ENCODE data around the gene SGMS1.
"Not testable (repeated sequence)": the region's sequence is repeated elsewhere in the genome, so short reads cannot be mapped to it uniquely, and the experiment has no call there.

Gene SGMS1

GRCh38 chr10:50445777-50446176 lies 178.0 kb downstream of the SGMS1 start:
- DNase-seq = not testable (repeated sequence)

DNA sequence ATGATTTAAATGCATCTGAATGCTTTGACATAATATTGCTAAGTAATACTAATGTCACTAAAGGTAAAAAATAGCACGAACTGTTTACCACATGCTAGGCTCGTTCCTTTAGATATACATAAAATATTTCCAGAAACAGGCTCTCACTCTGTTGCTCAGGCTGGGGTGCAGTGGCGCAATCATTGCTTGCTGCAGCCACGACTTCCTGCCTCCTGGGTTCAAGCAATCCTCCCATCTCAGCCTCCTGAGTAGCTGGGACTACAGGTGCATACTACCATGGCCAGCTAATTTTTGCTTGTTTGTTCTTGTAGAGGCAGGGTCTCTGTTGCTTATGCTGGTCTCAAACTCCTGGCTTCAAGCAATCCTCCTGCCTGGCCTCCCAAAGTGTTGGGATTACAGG lies 183.3 kb downstream of the SGMS1 start:
- no peak for DNase-seq

DNA sequence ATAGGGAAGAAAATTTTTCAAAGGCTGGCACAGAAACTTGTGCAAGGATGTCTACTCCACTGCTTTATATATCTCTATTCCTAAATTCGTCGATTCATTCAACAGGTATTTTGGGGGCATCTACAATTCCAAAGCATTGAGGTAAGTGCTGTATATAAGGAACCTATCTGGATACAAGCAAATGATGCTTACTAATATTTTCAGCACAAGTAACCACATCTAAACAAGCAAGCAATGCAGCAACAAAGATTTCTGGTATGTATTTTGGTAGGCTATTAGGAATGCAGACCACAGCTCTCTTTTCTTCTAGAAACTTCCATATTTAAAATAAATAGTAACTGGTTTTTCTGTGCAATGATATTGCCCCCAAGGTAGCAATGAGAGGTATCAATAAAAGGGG lies 183.9 kb downstream of the SGMS1 start:
- no peak for DNase-seq

- no peak for DNase-seq
These were observed 184.6 kb downstream of the SGMS1 start for GRCh38 chr10:50439187-50439586.

DNA sequence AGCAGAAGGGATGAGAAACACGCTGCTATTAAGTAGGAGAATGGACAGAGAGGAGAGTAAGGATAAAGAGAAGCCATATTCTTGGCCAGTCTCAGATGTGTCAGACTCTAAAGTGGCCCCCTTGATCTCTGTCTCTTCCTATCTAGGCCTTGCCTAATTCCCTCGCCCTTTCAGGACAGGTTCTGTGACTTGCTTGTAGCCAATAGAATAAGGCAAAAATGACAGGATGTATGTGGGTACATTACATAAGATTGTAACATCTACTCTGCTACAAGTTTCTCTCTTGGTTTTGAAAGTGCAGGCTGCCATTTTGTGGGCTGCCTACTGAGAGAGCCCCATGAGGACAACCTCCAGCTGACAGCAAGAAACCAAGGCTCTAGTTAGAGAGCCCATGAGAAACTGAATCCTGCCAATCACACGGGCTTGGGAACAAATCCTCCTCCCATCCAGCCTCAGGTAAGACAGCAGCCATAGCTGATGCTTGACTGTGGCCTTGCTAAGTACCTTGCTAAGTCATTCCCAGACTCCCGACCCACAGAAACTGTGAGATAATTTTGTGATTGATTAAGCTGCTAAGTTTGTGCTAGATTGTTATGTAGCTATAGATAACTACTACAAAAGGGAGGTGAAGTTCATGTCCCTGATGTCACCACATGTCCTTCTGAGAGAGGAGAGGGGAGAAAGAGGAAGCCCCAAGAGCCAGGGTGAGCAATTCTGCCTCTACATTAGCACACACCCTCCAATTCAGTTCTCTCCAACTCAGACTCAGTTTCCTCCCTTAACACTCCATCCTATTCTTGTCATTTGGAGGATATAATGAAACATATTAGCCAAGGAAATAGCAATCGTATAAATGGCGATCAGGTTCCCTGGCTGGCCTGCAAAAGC lies 185.5 kb downstream of the SGMS1 start:
- DNase-seq = no peak

- DNase-seq = no peak
These were observed 186.5 kb downstream of the SGMS1 start for GRCh38 chr10:50437248-50437647.

DNA sequence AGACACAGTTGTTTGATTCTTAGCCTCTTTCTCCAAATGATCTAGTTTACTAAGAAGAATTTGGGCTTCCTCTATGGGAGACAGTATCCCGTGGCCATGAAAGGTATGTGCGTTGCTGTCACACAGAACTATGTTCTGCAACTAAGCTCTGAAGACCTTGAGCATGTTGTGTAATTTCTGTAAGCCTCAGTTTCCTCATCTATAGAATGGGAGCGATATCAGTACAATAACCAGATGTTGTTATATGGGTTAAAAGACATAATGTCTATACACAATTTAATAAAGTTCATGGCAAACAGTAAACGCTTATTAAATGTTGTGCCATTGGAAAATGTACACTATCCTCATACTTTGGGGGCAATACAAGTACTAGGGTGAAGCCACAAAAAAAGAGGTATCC lies 187.0 kb downstream of the SGMS1 start:
- no peak for DNase-seq

- DNase-seq = no peak
These were observed 191.3 kb downstream of the SGMS1 start for GRCh38 chr10:50432211-50433009.

GRCh38 chr10:50431791-50432190 lies 192.0 kb downstream of the SGMS1 start:
- no peak for DNase-seq

DNA sequence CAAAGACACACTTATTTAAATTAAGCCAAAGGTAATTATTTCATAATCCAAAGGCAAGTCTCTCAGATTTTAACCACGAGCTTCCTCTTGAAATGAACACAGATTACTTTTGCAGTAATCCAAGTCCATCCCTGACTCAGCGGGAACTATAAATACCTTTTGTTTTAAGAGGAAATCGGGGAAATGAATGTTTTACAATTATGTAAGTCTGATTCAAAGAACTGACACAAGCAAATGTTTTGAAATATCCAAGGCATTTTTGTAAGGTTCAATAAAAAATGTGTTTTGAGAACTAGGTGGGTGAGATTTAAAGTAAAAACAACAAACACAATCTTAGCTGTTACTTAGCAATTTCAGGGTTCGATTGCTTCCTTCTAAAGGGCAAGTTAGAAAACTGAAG lies 192.6 kb downstream of the SGMS1 start:
- no peak for DNase-seq

- DNase-seq = no peak
These were observed 197.3 kb downstream of the SGMS1 start for GRCh38 chr10:50426485-50426884.

- DNase-seq = not testable (repeated sequence)
These were observed 198.5 kb downstream of the SGMS1 start for GRCh38 chr10:50425215-50425614.

- no peak for DNase-seq
These were observed 200.3 kb downstream of the SGMS1 start for GRCh38 chr10:50423448-50423847.

DNA sequence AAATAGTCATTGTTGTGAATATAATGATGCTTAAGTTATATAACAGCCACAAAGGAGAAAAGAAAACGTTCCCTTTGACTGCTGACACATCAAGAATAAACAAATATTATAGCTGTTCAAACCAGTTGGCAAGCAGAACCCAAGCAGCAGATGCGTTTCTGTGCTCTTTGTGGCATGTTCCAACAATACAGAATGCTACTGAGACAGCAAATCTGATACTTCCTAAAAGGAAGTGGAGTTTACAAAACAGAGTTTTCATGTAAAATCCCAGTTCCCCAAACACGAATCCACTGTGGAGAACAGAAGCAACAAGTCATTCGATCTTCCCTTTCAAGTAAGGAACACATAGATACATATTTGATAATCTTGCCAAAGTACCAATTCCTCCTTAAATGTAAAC lies 201.5 kb downstream of the SGMS1 start:
- no peak for DNase-seq

- DNase-seq = no peak
These were observed 202.6 kb downstream of the SGMS1 start for GRCh38 chr10:50421026-50421719.

DNA sequence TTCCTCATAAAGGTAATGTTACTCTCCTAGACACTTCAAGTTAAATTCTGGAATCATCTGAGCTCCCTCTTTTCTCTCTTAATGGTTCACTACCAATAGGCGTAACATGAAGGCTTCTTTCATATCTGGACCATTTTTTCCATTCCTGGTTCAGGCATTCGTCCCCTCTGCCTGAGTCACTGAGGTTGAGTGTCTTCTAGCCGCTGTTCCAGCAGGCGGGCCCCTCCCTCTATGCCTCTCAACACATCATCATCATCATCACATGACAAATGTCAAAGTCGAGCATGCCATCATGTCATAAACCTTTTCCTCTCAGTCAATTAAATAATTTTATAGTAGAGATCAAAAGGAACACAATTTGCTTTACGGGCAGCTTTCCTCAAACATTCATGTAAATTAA lies 203.6 kb downstream of the SGMS1 start:
- no peak for DNase-seq

GRCh38 chr10:50419756-50420155 lies 204.0 kb downstream of the SGMS1 start:
- no peak for DNase-seq

DNA sequence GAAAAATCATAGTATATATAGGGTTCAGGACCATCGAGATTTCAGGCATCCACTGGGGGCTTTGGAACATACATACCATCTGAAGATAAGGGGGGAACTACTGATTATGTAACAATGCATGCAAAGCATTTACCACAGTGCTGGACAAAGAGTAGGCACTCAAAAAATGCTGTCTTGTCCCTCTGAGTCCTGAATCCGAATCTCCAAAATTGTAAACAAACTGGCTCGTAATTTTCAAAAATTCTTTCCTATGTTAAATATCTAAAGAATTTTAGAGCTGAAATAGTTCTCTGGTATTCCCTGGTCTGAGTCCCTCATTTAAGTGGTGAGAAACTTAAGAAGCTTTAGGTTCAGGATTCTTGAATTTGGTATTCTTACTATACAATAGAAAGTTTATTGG lies 204.7 kb downstream of the SGMS1 start:
- DNase-seq = no peak

GRCh38 chr10:50417886-50418830 lies 205.6 kb downstream of the SGMS1 start:
- DNase-seq = no peak

GRCh38 chr10:50417486-50417885 lies 206.3 kb downstream of the SGMS1 start:
- DNase-seq = no peak

DNA sequence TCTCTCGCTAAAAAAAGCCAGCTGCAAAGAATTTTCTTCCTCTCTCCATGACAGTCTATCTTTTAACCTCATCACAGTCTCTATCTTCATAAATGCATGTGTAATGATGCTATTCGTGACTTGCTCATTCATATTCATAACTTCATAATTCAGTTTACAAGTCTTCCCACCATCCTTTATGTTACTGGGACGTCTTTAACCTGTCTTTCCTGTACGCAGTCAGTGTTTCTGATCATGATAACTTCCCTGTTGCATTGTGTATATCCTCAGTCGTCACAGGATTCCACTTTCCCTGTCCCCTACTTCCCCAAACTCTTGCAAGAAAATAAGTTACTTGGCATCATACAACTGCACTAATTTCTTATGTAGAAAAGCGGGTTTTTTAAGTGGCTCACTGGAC lies 206.9 kb downstream of the SGMS1 start:
- DNase-seq = no peak

GRCh38 chr10:50416181-50416824 lies 207.5 kb downstream of the SGMS1 start:
- no peak for DNase-seq

All from SIG-M5 (cell line).